Measurements from ENCODE around the gene TMEM272.

DNA sequence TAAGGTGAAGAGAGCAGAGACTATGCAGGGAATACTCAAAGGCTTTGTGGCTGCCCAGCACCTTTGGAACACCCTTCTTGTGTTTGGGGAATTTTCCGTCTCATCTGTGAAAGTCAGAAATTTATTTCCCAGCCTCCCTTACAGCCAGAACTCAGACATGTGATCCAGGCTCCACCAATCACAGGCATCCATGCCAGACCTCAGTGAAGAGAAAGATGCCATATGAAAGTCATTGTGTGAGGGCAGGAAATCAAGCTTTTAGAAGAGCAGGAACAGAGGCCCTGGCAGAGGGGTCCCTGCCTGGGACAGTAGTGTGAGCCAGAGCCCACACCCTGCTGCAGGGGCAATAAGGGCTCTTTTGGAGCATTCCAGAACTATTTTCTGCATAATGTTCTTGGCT lies 28.9 kb upstream of the TMEM272 start:
- TF ChIP-seq CTCF (IDR thresholded peaks at IDR 0.05) (no peak), POLR2A (IDR thresholded peaks at IDR 0.05) (no peak)

Data from Peyer's patch (tissue), 4 donors.